H4 (cell line): ENCODE data around the gene BDP1. TPM values are rescaled to one million over a fixed set of nuclear protein-coding genes. Genes with fewer than 3 reads are reported as not detected.

Experiments
- total RNA-seq: library from RNA; depleted of rRNA; stranded (reverse); fragments of >200 nt; shearing (Covaris generic); gene quantifications from 2 replicates; pipeline ENCODE4 v1.2.3, GENCODE V29; 2014; rRNA removed

Gene BDP1
- total RNA-seq, 1 experiment from 2014 or later, result 11.1 TPM

Other genes with a start within 250 kb of the BDP1 start
- 46.2 and 50.3 TPM in 2 replicates for gene MCCC2, start 131.7 kb downstream of the BDP1 start, total RNA-seq